Upper lobe of left lung (tissue), 6 donors: ENCODE data around the gene SH3BGRL2. TPM values are rescaled to one million over a fixed set of nuclear protein-coding genes. Genes with fewer than 3 reads are reported as not detected.

Experiments
- ATAC-seq, 2 donors: fragments of 200-7000 bp; cut with Tn5 transposase; one replicate each; pipeline ENCODE4 v1.9.1; 2022; ENCODE audit warnings: mild to moderate bottlenecking in 2 of 2, moderate library complexity in 2 of 2; ENCODE audit not compliant: low FRiP score in 2 of 2
- DNase-seq, 2 donors: peaks; one replicate each; pipeline ENCODE4 v3.0.0-alpha.2; 2019 to 2020
- H3K27ac ChIP-seq, 4 donors: fragments of 200-600 bp; sonication (generic); one replicate each; pipeline ENCODE4 v1.5.1; 2016 to 2019
- H3K27me3 ChIP-seq, 4 donors: fragments of 200-600 bp; sonication (generic); one replicate each; pipeline ENCODE4 v1.5.1; 2017 to 2019
- H3K36me3 ChIP-seq, 4 donors: fragments of 200-600 bp; sonication (generic); one replicate each; pipeline ENCODE4 v1.5.1; 2016 to 2019
- H3K4me1 ChIP-seq, 4 donors: fragments of 200-600 bp; sonication (generic); one replicate each; pipeline ENCODE4 v1.5.1; 2018 to 2019
- H3K4me3 ChIP-seq, 4 donors: fragments of 200-600 bp; sonication (generic); one replicate each; pipeline ENCODE4 v1.5.1; 2017 to 2019; ENCODE audit warnings: mild to moderate bottlenecking in 2 of 4, moderate library complexity in 1 of 4
- H3K9me3 ChIP-seq, 4 donors: fragments of 200-600 bp; sonication (generic); one replicate each; pipeline ENCODE4 v1.5.1; 2018 to 2019
- CTCF ChIP-seq, 6 experiments: fragments of 450-650 bp in 4 of 6; fragments of 200-600 bp in 2 of 6; sonication (generic) in 2 of 6; IDR thresholded peaks; one replicate each; pipeline ENCODE4 v1.5.1; 2016 to 2019; ENCODE audit warnings: antibody characterized with exemption in 6 of 6
- EP300 ChIP-seq, 4 donors: sonication (generic); formaldehyde crosslinking; IDR thresholded peaks; one replicate each; pipeline ENCODE4 v1.5.1; 2017; ENCODE audit warnings: antibody characterized with exemption in 4 of 4, control low read depth in 2 of 4
- POLR2A ChIP-seq, 4 donors: fragments of 450-650 bp; IDR thresholded peaks; one replicate each; pipeline ENCODE4 v1.5.1; 2016 to 2017; ENCODE audit warnings: antibody characterized with exemption in 4 of 4, mild to moderate bottlenecking in 2 of 4
- POLR2AphosphoS5 ChIP-seq, 2 donors: sonication (generic); formaldehyde crosslinking; IDR thresholded peaks; one replicate each; pipeline ENCODE4 v1.5.1; 2017; ENCODE audit warnings: antibody characterized with exemption in 2 of 2
- WGBS, 2 donors: methylation state at CpG; one replicate each; pipeline ENCODE4 v1.1.5; 2017 to 2018; 5-methylcytosine and 5-hydroxymethylcytosine counted together
- total RNA-seq, 6 donors: library from RNA; depleted of rRNA in 4 of 6; stranded (reverse); fragments of >200 nt in 4 of 6; gene quantifications; one replicate each; pipeline versions ENCODE4 v1.1.0 to v1.2.1, GENCODE V29; 2016 to 2021
- donor health status: DM: no; HTN: no; CAD: no; lungs with moderate emphysema.
- donor health status: DM: no; HTN: yes; CAD: no; lungs with severe emphysema.

Gene SH3BGRL2
- total RNA-seq, 6 donors from 2014 or later: 23.6 to 65.8 (median 25.4) TPM

GRCh38 chr6:79717989-79718388 lies 86.9 kb downstream of the SH3BGRL2 start:
- no peaks in the 10 kb centered on the region for H3K27me3 ChIP-seq
- H3K4me3 ChIP-seq: no peak overlapping the region
- no peak for ATAC-seq
- no peaks in the 10 kb centered on the region for H3K9me3 ChIP-seq
- H3K4me1 ChIP-seq: peaks cover 0 to 4% (median 0%) of the 10 kb centered on the region in 4 donors
- H3K27ac ChIP-seq: no peak overlapping the region
- no peak for TF ChIP-seq CTCF (IDR thresholded peaks at IDR 0.05)
- TF ChIP-seq POLR2AphosphoS5 (IDR thresholded peaks at IDR 0.05): no peak
- TF ChIP-seq EP300 (IDR thresholded peaks at IDR 0.05): no peak
- no peak for TF ChIP-seq POLR2A (IDR thresholded peaks at IDR 0.05)
- no peak for DNase-seq
- no peaks in the 10 kb centered on the region for H3K36me3 ChIP-seq
- WGBS, 2 donors: 77 to 86% methylated on average over 2 of the region's 2 CpGs

- no peaks in the 10 kb centered on the region for H3K27me3 ChIP-seq
- DNase-seq (no peak), ATAC-seq (peak; percentile 25 to 67)
- TF ChIP-seq POLR2AphosphoS5 (IDR thresholded peaks at IDR 0.05) (no peak), EP300 (IDR thresholded peaks at IDR 0.05) (no peak), POLR2A (IDR thresholded peaks at IDR 0.05) (no peak), CTCF (IDR thresholded peaks at IDR 0.05) (no peak)
- no peaks in the 10 kb centered on the region for H3K9me3 ChIP-seq
- H3K27ac ChIP-seq: no peak overlapping the region
- H3K4me1 ChIP-seq: peaks cover 0 to 4% (median 0%) of the 10 kb centered on the region in 4 donors
- H3K36me3 ChIP-seq: no peaks in the 10 kb centered on the region
- H3K4me3 ChIP-seq: no peak overlapping the region
- WGBS, 2 donors: 86 to 88% methylated on average over 8 of the region's 8 CpGs
Measured at GRCh38 chr6:79718509-79719247, 87.5 kb downstream of the SH3BGRL2 start.

GRCh38 chr6:79719248-79719960 lies 88.3 kb downstream of the SH3BGRL2 start:
- H3K9me3 ChIP-seq: no peaks in the 10 kb centered on the region
- H3K36me3 ChIP-seq: no peaks in the 10 kb centered on the region
- peaks cover 0 to 4% (median 0%) of the 10 kb centered on the region in 4 donors for H3K4me1 ChIP-seq
- WGBS, 2 donors: 70 to 77% methylated on average over 6 of the region's 6 CpGs
- no peak for DNase-seq
- H3K27ac ChIP-seq: no peak overlapping the region
- peak in 1 of 2 donors; percentile 86 for ATAC-seq
- TF ChIP-seq CTCF (IDR thresholded peaks at IDR 0.05) (no peak), POLR2A (IDR thresholded peaks at IDR 0.05) (no peak), EP300 (IDR thresholded peaks at IDR 0.05) (no peak), POLR2AphosphoS5 (IDR thresholded peaks at IDR 0.05) (no peak)
- no peak overlapping the region for H3K4me3 ChIP-seq
- no peaks in the 10 kb centered on the region for H3K27me3 ChIP-seq

GRCh38 chr6:79724816-79725215 lies 93.7 kb downstream of the SH3BGRL2 start:
- TF ChIP-seq POLR2AphosphoS5 (IDR thresholded peaks at IDR 0.05) (no peak), CTCF (IDR thresholded peaks at IDR 0.05) (no peak), EP300 (IDR thresholded peaks at IDR 0.05) (no peak), POLR2A (IDR thresholded peaks at IDR 0.05) (no peak)
- WGBS, 2 donors: 83 to 88% methylated on average over 2 of the region's 2 CpGs
- ATAC-seq (no peak), DNase-seq (no peak)
- Histone ChIP-seq H3K27ac (no peak overlapping the region), H3K4me3 (no peak overlapping the region), H3K4me1 (no peaks in the 10 kb centered on the region), H3K36me3 (no peaks in the 10 kb centered on the region), H3K9me3 (no peaks in the 10 kb centered on the region), H3K27me3 (no peaks in the 10 kb centered on the region)
